HCT116 (cell line): ENCODE data around the gene SERINC4.
"Not testable (repeated sequence)": the region's sequence is repeated elsewhere in the genome, so short reads cannot be mapped to it uniquely, and the experiment has no call there.

Source experiments
- EZH2 ChIP-seq: fragments of 200-600 bp; sonication (generic); IDR thresholded peaks from 2 replicates; pipeline ENCODE4 v1.6.1; 2017; ENCODE audit warnings: antibody characterized with exemption, mixed run types
- EZH2phosphoT487 ChIP-seq: fragments of 200-600 bp; IDR thresholded peaks from 2 replicates; pipeline ENCODE4 v1.6.1; 2018; ENCODE audit warnings: antibody characterized with exemption, borderline replicate concordance
- FOSL1 ChIP-seq: IDR thresholded peaks from 2 replicates; pipeline ENCODE4 v1.6.1; 2012; ENCODE audit warnings: low read depth
- POLR2A ChIP-seq: IDR thresholded peaks from 2 replicates; pipeline ENCODE4 v1.7.0; 2011; ENCODE audit warnings: borderline replicate concordance; ENCODE audit not compliant: insufficient read depth, insufficient read length; ENCODE audit errors: extremely low read depth
- POLR2AphosphoS5 ChIP-seq: IDR thresholded peaks from 2 replicates; pipeline ENCODE4 v1.6.1; 2011; ENCODE audit warnings: mild to moderate bottlenecking, low read depth, low read length, moderate library complexity
- RAD21 ChIP-seq: IDR thresholded peaks from 2 replicates; pipeline ENCODE4 v1.6.1; 2012; ENCODE audit warnings: low read depth, mild to moderate bottlenecking
- REST ChIP-seq: IDR thresholded peaks from 2 replicates; pipeline ENCODE4 v1.6.1; 2012; ENCODE audit warnings: low read depth
- SP1 ChIP-seq: IDR thresholded peaks from 2 replicates; pipeline ENCODE4 v1.6.1; 2012; ENCODE audit warnings: low read depth
- SRF ChIP-seq: IDR thresholded peaks from 2 replicates; pipeline ENCODE4 v1.6.1; 2012; ENCODE audit warnings: low read depth
- YY1 ChIP-seq: IDR thresholded peaks from 2 replicates; pipeline ENCODE4 v1.6.1; 2011; ENCODE audit warnings: low read length, low read depth, moderate library complexity, mild to moderate bottlenecking; ENCODE audit not compliant: insufficient replicate concordance; ENCODE audit errors: extremely low read depth
- ZNF274 ChIP-seq: fragments of 200-500 bp; sonication (Bioruptor generic); IDR thresholded peaks from 2 replicates; pipeline ENCODE4 v1.6.1; 2014; ENCODE audit warnings: mild to moderate bottlenecking, low read depth, low read length, inconsistent platforms
- TF ChIP-seq, protein P1 (sequence below), 3 experiments: fragments of 200-600 bp in 1 of 3; sonication (generic) in 1 of 3; IDR thresholded peaks in 2 of 3; conservative IDR thresholded peaks in 1 of 3; 2 replicates each; pipeline ENCODE4 v1.5.1; 2012 to 2017; ENCODE audit warnings: low read depth in 2 of 3, low read length in 2 of 3, antibody characterized with exemption in 1 of 3, borderline replicate concordance in 1 of 3, control low read depth in 1 of 3, mild to moderate bottlenecking in 1 of 3, mixed read lengths in 1 of 3, mixed run types in 1 of 3, moderate library complexity in 1 of 3; ENCODE audit not compliant: insufficient read depth in 1 of 3

DNA sequence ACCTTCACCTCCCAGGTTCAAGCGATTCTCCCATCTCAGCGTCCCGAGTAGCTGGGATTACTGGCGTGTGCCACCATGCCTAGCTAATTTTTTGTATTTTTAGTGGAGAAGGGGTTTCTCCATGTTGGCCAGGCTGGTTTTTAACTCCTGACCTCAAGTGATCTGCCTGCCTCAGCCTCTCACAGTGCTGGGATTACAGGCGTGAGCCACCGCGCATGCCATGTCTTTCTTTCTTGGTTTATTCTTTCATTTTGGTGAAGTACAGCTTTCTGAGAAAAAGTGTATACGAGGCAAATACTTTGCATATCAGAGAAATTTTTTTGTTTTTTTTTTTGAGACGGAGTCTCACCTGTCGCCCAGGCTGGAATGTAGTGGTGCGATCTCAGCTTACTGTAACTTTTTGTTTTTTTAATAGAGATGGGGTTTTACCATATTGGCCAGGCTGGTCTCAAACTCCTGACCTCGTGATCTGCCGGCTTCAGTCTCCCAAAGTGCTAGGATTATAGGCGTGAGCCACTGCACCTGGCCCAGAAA lies 31.6 kb upstream of the SERINC4 start:
- not testable (repeated sequence) for TF ChIP-seq EZH2phosphoT487, POLR2AphosphoS5, POLR2A, YY1, FOSL1, EZH2, RAD21, SRF, ZNF274, SP1, REST
- TF ChIP-seq, protein P1, sequence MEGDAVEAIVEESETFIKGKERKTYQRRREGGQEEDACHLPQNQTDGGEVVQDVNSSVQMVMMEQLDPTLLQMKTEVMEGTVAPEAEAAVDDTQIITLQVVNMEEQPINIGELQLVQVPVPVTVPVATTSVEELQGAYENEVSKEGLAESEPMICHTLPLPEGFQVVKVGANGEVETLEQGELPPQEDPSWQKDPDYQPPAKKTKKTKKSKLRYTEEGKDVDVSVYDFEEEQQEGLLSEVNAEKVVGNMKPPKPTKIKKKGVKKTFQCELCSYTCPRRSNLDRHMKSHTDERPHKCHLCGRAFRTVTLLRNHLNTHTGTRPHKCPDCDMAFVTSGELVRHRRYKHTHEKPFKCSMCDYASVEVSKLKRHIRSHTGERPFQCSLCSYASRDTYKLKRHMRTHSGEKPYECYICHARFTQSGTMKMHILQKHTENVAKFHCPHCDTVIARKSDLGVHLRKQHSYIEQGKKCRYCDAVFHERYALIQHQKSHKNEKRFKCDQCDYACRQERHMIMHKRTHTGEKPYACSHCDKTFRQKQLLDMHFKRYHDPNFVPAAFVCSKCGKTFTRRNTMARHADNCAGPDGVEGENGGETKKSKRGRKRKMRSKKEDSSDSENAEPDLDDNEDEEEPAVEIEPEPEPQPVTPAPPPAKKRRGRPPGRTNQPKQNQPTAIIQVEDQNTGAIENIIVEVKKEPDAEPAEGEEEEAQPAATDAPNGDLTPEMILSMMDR (IDR thresholded peaks at IDR 0.05 in 2 of 3, conservative IDR thresholded peaks at IDR 0.05 in 1 of 3; ENCODE audit: borderline replicate concordance in 1 of 3, insufficient read depth in 1 of 3, low read depth in 2 of 3, low read length in 2 of 3): not testable (repeated sequence)
